K562 (cell line): Measurements from ENCODE around the gene PHF1. TPM values are rescaled to one million over a fixed set of nuclear protein-coding genes. Genes with fewer than 3 reads are reported as not detected.
"Not testable (repeated sequence)": the region's sequence is repeated elsewhere in the genome, so short reads cannot be mapped to it uniquely, and the experiment has no call there.

ENCODE experiments used
- ATAC-seq: fragments of 200-7000 bp; cut with Tn5 transposase; 3 replicates; pipeline ENCODE4 v1.9.1; 2020; ENCODE audit warnings: moderate library complexity
- BruUV-seq: library from RNA; stranded (reverse); fragments of 400-500 nt; replicated peaks from 2 replicates; lab custom pipeline; 2021; lab: Mats Ljungman, UMichigan
- CTCF ChIA-PET: fragments of 300-600 bp; formaldehyde crosslinking; extraction: SDS; loops from one replicate; lab custom pipeline; 2021; ENCODE audit warnings: low intra/inter-chr PET ratio; lab: Yijun Ruan, JAX
- POLR2A ChIA-PET: fragments of 300-600, 350-650 bp; sonication (Branson Sonifier 250); formaldehyde crosslinking; extraction: SDS; loops from one replicate; lab custom pipeline; 2021; ENCODE audit warnings: antibody characterized with exemption, inconsistent platforms; lab: Yijun Ruan, JAX
- DNase-seq, 4 experiments: peaks; one replicate each; pipeline versions ENCODE4 v3.0.0 to v3.0.0-alpha.2; 2011 to 2018; ENCODE audit warnings: low spot score in 3 of 4, mixed read lengths in 3 of 4; ENCODE audit errors: extremely low read depth in 1 of 4
- FAIRE-seq: peaks from 2 replicates; lab custom pipeline; 2011; peaks lifted over from hg19 to GRCh38; lab: Jason Lieb, UNC
- H2AFZ ChIP-seq: 2 replicates; pipeline ENCODE4 v1.6.0; 2011; ENCODE audit warnings: low read depth, low read length, control low read depth, inconsistent platforms
- H3K27ac ChIP-seq: fragments of 200-600 bp; 3 replicates; pipeline ENCODE4 v1.8.0; 2011; ENCODE audit warnings: low read depth, mild to moderate bottlenecking, control low read depth, inconsistent platforms, low read length, moderate library complexity, mixed read lengths; ENCODE audit errors: extremely low read depth
- H3K27me3 ChIP-seq, 2 experiments: fragments of 300-600 bp in 1 of 2; 2 replicates in 1 of 2; 3 replicates in 1 of 2; pipeline versions ENCODE4 v1.6.0 to v1.8.0; 2011; ENCODE audit warnings: inconsistent platforms in 2 of 2, low read length in 2 of 2, mild to moderate bottlenecking in 1 of 2, mixed read lengths in 1 of 2, moderate library complexity in 1 of 2; ENCODE audit not compliant: control insufficient read depth in 2 of 2, insufficient read depth in 2 of 2
- H3K36me3 ChIP-seq: fragments of 300-600 bp; 3 replicates; pipeline ENCODE4 v1.8.0; 2011; ENCODE audit warnings: mild to moderate bottlenecking, low read length, inconsistent platforms; ENCODE audit not compliant: control insufficient read depth, insufficient read depth
- H3K4me1 ChIP-seq, 2 experiments: fragments of 200-600 bp in 1 of 2; replicated peaks in 1 of 2; 2 replicates in 1 of 2; 3 replicates in 1 of 2; pipeline versions ENCODE4 v1.5.1 to v1.8.0; 2011; ENCODE audit warnings: inconsistent platforms in 2 of 2, low read length in 2 of 2, mild to moderate bottlenecking in 1 of 2, mixed read lengths in 1 of 2, moderate library complexity in 1 of 2; ENCODE audit not compliant: control insufficient read depth in 2 of 2, insufficient read depth in 2 of 2
- H3K4me2 ChIP-seq: 2 replicates; pipeline ENCODE4 v1.6.1; 2011; ENCODE audit warnings: low read length, control low read depth, inconsistent platforms, mixed read lengths; ENCODE audit not compliant: insufficient read depth
- H3K4me3 ChIP-seq: fragments of 200-600 bp; sonication (generic), shearing (Covaris generic); 2 replicates; pipeline ENCODE4 v1.5.1; 2016; ENCODE audit warnings: control low read depth, inconsistent platforms
- H3K79me2 ChIP-seq: fragments of 200-600 bp; 3 replicates; pipeline ENCODE4 v1.8.0; 2011; ENCODE audit warnings: low read length, inconsistent platforms; ENCODE audit not compliant: control insufficient read depth, insufficient read depth
- H3K9ac ChIP-seq, 2 experiments: 2 replicates each; pipeline versions ENCODE4 v1.6.0 to v1.6.1; 2011; ENCODE audit warnings: low read depth in 2 of 2, low read length in 2 of 2, control low read depth in 1 of 2, inconsistent platforms in 1 of 2, mild to moderate bottlenecking in 1 of 2, mixed read lengths in 1 of 2; ENCODE audit not compliant: insufficient read depth in 1 of 2
- H3K9me1 ChIP-seq: one replicate; pipeline ENCODE4 v1.6.0; 2011; ENCODE audit warnings: inconsistent platforms, mild to moderate bottlenecking, low read length, moderate library complexity; ENCODE audit not compliant: control insufficient read depth, insufficient read depth
- H3K9me3 ChIP-seq: replicated peaks from 2 replicates; pipeline ENCODE4 v1.5.1; 2011; ENCODE audit warnings: low read depth, low read length, inconsistent platforms; ENCODE audit not compliant: control insufficient read depth, insufficient read depth
- H4K20me1 ChIP-seq: replicated peaks from 2 replicates; pipeline ENCODE4 v1.6.1; 2011; ENCODE audit warnings: low read length, inconsistent platforms, mixed read lengths; ENCODE audit not compliant: control insufficient read depth, insufficient read depth
- BRD9 ChIP-seq: fragments of 450-650 bp; IDR thresholded peaks from 2 replicates; pipeline ENCODE4 v1.6.1; 2018; ENCODE audit warnings: low read depth; ENCODE audit not compliant: partially characterized antibody
- NR2C2 ChIP-seq, 2 experiments: fragments of 200-800 bp in 1 of 2; sonication (Bioruptor generic) in 1 of 2; sonication (generic) in 1 of 2; formaldehyde crosslinking in 1 of 2; IDR thresholded peaks; 2 replicates each; pipeline versions ENCODE4 v1.6.1 to v1.8.0; 2016 to 2022; ENCODE audit warnings: mild to moderate bottlenecking in 1 of 2, missing compliant biosample characterization in 1 of 2, missing genetic modification characterization in 1 of 2, missing genetic modification reagents in 1 of 2
- ZBTB33 ChIP-seq: sonication (generic); formaldehyde crosslinking; IDR thresholded peaks from 2 replicates; pipeline ENCODE4 v1.8.1; 2023; ENCODE audit warnings: mild to moderate bottlenecking, missing genetic modification reagents
- WGBS: fragments of 100-300 bp; shearing (Covaris generic); methylation state at CpG from one replicate; pipeline ENCODE4 v1.1.6; 2016; ENCODE audit warnings: low coverage, mixed read lengths; ENCODE audit not compliant: insufficient coverage; ENCODE audit errors: missing lambda C conversion rate; 5-methylcytosine and 5-hydroxymethylcytosine counted together
- in situ Hi-C: fragments of 300-500 bp; cut with MboI; formaldehyde crosslinking; loops from 4 replicates; pipeline ENCODE4 v1.15.0; 2018; ENCODE audit warnings: inconsistent platforms, mixed read lengths
- intact Hi-C: fragments of 100-400 bp; cut with micrococcal nuclease; formaldehyde crosslinking; loops from 2 replicates; pipeline ENCODE4 v1.14.2; 2022
- polyA plus RNA-seq, 8 experiments: library from polyadenylated mRNA; depleted of rRNA in 4 of 8; stranded (reverse) in 5 of 8; unstranded in 3 of 8; fragments of >200 nt; fragmentation: Nextera tagmentation in 2 of 8; fragmentation: Illumina TruSeq in 1 of 8; extraction: Ambion mirVana in 2 of 8; extraction: Trizol in 1 of 8; gene quantifications; 2 replicates each; pipeline versions ENCODE4 v1.2.1 to v1.2.3, GENCODE V29; 2011 to 2014; ENCODE audit warnings: inconsistent platforms in 1 of 8, missing spikeins in 1 of 8
- total RNA-seq, 7 experiments: library from RNA; depleted of rRNA in 6 of 7; stranded (reverse); fragments of >200 nt in 6 of 7; fragmentation: Illumina TruSeq in 2 of 7; extraction: Trizol in 2 of 7; gene quantifications; 2 replicates each; pipeline versions ENCODE4 v1.2.1 to v1.2.3, GENCODE V29; 2011 to 2021; ENCODE audit warnings: low replicate concordance in 1 of 7

The PHF1 gene
- total and polyA plus RNA-seq, 9 of the 15 experiments (the other 6 are each of a cell fraction or from before 2014, with no cell fraction given), result 3.7 to 64.2 (median 33.7) TPM

- H3K36me3 ChIP-seq; CTCF ChIA-PET; BruUV-seq; H3K4me3 ChIP-seq; in situ Hi-C loops; H3K9me1 ChIP-seq; H3K4me2 ChIP-seq; DNase-seq; FAIRE-seq; H3K27ac ChIP-seq; H4K20me1 ChIP-seq; ATAC-seq; H3K79me2 ChIP-seq; H3K9me3 ChIP-seq; H3K27me3 ChIP-seq; TF ChIP-seq NR2C2 (CRISPR knock-in tag; IDR thresholded peaks at IDR 0.05): not testable (repeated sequence)
- POLR2A ChIA-PET, result interaction anchor here (0.9 to 1.9 kb wide), 3 partner anchors 11 to 15 kb away, joined by 3 to 5 read pairs (median 3); no protein-coding TSS in a partner anchor
- peaks cover 51 to 54% of the 10 kb centered on the region in 2 experiments for H3K4me1 ChIP-seq
- WGBS, result 80% methylated on average over 7 of the region's 10 CpGs
- H3K9ac ChIP-seq, result peak overlapping the region in 1 of 2 experiments; percentile 70; a peak in 1 of 4 replicates
- intact Hi-C loops, result loop anchor here (10.0 kb wide), 1 partner anchor 46 kb away; the partner anchor contains the start of gene SYNGAP1
- peak overlapping the region; percentile 90 for H2AFZ ChIP-seq
- TF ChIP-seq ZBTB33 (CRISPR knock-in tag), result peak; percentile 93
- 0 out of 2 replicates have a peak, but pooled peaks have one; percentile 7 for TF ChIP-seq NR2C2 (tag; IDR thresholded peaks at IDR 0.05)
- TF ChIP-seq BRD9, result peak; percentile 9
Measured at GRCh38 chr6:33379184-33379583, 31.6 kb upstream of the PHF1 start.
